ENCODE measurements around the gene BAZ1B. TPM values are rescaled to one million over a fixed set of nuclear protein-coding genes. Genes with fewer than 3 reads are reported as not detected.

The BAZ1B gene
- total RNA-seq, 4 donors from 2014 or later = 55.3 to 72.2 (median 66.2) TPM

- intact Hi-C loops (cut with DNase I) = no loop called here
- no peak for TF ChIP-seq POLR2A (IDR thresholded peaks at IDR 0.05; ENCODE audit: low read depth)
- TF ChIP-seq CTCF (IDR thresholded peaks at IDR 0.05) = no peak
- no peak for TF ChIP-seq POLR2AphosphoS5 (IDR thresholded peaks at IDR 0.05)
- no peak for TF ChIP-seq EP300 (IDR thresholded peaks at IDR 0.05)
- H3K9me3 ChIP-seq = no peaks in the 10 kb centered on the region
- H3K27me3 ChIP-seq = no peaks in the 10 kb centered on the region
- H3K4me1 ChIP-seq = no peaks in the 10 kb centered on the region
- peaks cover 70 to 99% (median 97%) of the 10 kb centered on the region in 4 donors for H3K36me3 ChIP-seq
- no peak for DNase-seq (ENCODE audit: extremely low spot score)
- WGBS = 96% methylated on average over 7 of the region's 7 CpGs
- no peak overlapping the region for H3K4me3 ChIP-seq
- no peak overlapping the region for H3K27ac ChIP-seq (replicated peaks in 1 of 4)
Observed at GRCh38 chr7:73463966-73464365, 58.1 kb downstream of the BAZ1B start.

- WGBS = 95% methylated on average over 3 of the region's 3 CpGs
- intact Hi-C loops (cut with DNase I) = no loop called here
- Histone ChIP-seq H3K9me3 (no peaks in the 10 kb centered on the region), H3K4me3 (no peak overlapping the region), H3K27me3 (no peaks in the 10 kb centered on the region), H3K36me3 (peaks cover 77 to 99% (median 97%) of the 10 kb centered on the region in 4 donors), H3K4me1 (no peaks in the 10 kb centered on the region), H3K27ac (replicated peaks in 1 of 4) (no peak overlapping the region)
- DNase-seq (ENCODE audit: extremely low spot score) = no peak
- TF ChIP-seq POLR2AphosphoS5 (IDR thresholded peaks at IDR 0.05) = no peak
Observed at GRCh38 chr7:73463260-73463659, 58.8 kb downstream of the BAZ1B start.

- H3K4me3 ChIP-seq = no peak overlapping the region
- no peaks in the 10 kb centered on the region for H3K9me3 ChIP-seq
- no peak for DNase-seq (ENCODE audit: extremely low spot score)
- WGBS = 96% methylated on average over 3 of the region's 3 CpGs
- intact Hi-C loops (cut with DNase I) = no loop called here
- TF ChIP-seq CTCF (IDR thresholded peaks at IDR 0.05) (no peak), POLR2A (IDR thresholded peaks at IDR 0.05; ENCODE audit: low read depth) (no peak), EP300 (IDR thresholded peaks at IDR 0.05) (no peak), POLR2AphosphoS5 (IDR thresholded peaks at IDR 0.05) (no peak)
- peaks cover 82 to 100% (median 97%) of the 10 kb centered on the region in 4 donors for H3K36me3 ChIP-seq
- H3K27ac ChIP-seq (replicated peaks in 1 of 4) = no peak overlapping the region
- no peaks in the 10 kb centered on the region for H3K27me3 ChIP-seq
- H3K4me1 ChIP-seq = no peaks in the 10 kb centered on the region
Observed at GRCh38 chr7:73461782-73462285, 60.3 kb downstream of the BAZ1B start.

- DNase-seq (ENCODE audit: extremely low spot score) = no peak
- Histone ChIP-seq H3K36me3 (peaks cover 40 to 94% (median 83%) of the 10 kb centered on the region in 4 donors), H3K27me3 (no peaks in the 10 kb centered on the region), H3K27ac (replicated peaks in 1 of 4) (no peak overlapping the region), H3K9me3 (no peaks in the 10 kb centered on the region), H3K4me3 (no peak overlapping the region), H3K4me1 (peaks cover 3 to 20% (median 16%) of the 10 kb centered on the region in 4 donors)
- no peak for TF ChIP-seq POLR2A (IDR thresholded peaks at IDR 0.05; ENCODE audit: low read depth)
- no peak for TF ChIP-seq POLR2AphosphoS5 (IDR thresholded peaks at IDR 0.05)
- no peak for TF ChIP-seq EP300 (IDR thresholded peaks at IDR 0.05)
- TF ChIP-seq CTCF (IDR thresholded peaks at IDR 0.05) = no peak
- intact Hi-C loops (cut with DNase I) = loop anchor here (5.0 kb wide), 1 partner anchor 112 kb away; no protein-coding TSS in a partner anchor
- WGBS = 72% methylated on average over 3 of the region's 3 CpGs
Observed at GRCh38 chr7:73454424-73454823, 67.7 kb downstream of the BAZ1B start.

GRCh38 chr7:73452999-73453635, 69.0 kb downstream of the BAZ1B start:
- 29% methylated on average over 2 of the region's 2 CpGs for WGBS
- DNase-seq (ENCODE audit: extremely low spot score) = no peak
- TF ChIP-seq EP300 (IDR thresholded peaks at IDR 0.05) = no peak
- no peak for TF ChIP-seq POLR2A (IDR thresholded peaks at IDR 0.05; ENCODE audit: low read depth)
- no peak for TF ChIP-seq CTCF (IDR thresholded peaks at IDR 0.05)
- TF ChIP-seq POLR2AphosphoS5 (IDR thresholded peaks at IDR 0.05) = no peak
- no peak overlapping the region for H3K27ac ChIP-seq (replicated peaks in 1 of 4)
- no peaks in the 10 kb centered on the region for H3K9me3 ChIP-seq
- H3K36me3 ChIP-seq = peaks cover 36 to 94% (median 83%) of the 10 kb centered on the region in 4 donors
- H3K4me1 ChIP-seq = peaks cover 5 to 29% (median 22%) of the 10 kb centered on the region in 4 donors
- no peaks in the 10 kb centered on the region for H3K27me3 ChIP-seq
- intact Hi-C loops (cut with DNase I) = loop anchor here (5.0 kb wide), 1 partner anchor 111 kb away; no protein-coding TSS in a partner anchor
- H3K4me3 ChIP-seq = no peak overlapping the region

All from esophagus muscularis mucosa (tissue), 4 donors.